PFSK-1 (cell line): ENCODE measurements around the gene FAR2.

Source experiments
- FOXP2 ChIP-seq: optimal IDR thresholded peaks from 2 replicates; pipeline ENCODE3; 2011; ENCODE audit warnings: borderline replicate concordance, control low read depth, inconsistent platforms; ENCODE audit not compliant: insufficient read depth; ENCODE audit errors: extremely low read length, extremely low read depth
- POLR2AphosphoS5 ChIP-seq: IDR thresholded peaks from 2 replicates; pipeline ENCODE4 v1.6.1; 2012; ENCODE audit warnings: low read depth, mild to moderate bottlenecking, control low read depth, low read length, moderate library complexity
- REST ChIP-seq, 2 experiments: IDR thresholded peaks; 2 replicates each; pipeline versions ENCODE4 v1.6.1 to v1.8.0; 2011 to 2012; ENCODE audit warnings: low read depth in 2 of 2, low read length in 2 of 2, control low read depth in 1 of 2, inconsistent platforms in 1 of 2, mild to moderate bottlenecking in 1 of 2, moderate library complexity in 1 of 2; ENCODE audit not compliant: insufficient read depth in 1 of 2
- SIN3A ChIP-seq: IDR thresholded peaks from 2 replicates; pipeline ENCODE4 v1.6.1; 2012; ENCODE audit warnings: mild to moderate bottlenecking, low read length, moderate library complexity, borderline replicate concordance; ENCODE audit not compliant: insufficient read depth
- TAF1 ChIP-seq: IDR thresholded peaks from 2 replicates; pipeline ENCODE4 v1.6.1; 2012; ENCODE audit warnings: low read length, control low read depth, borderline replicate concordance; ENCODE audit not compliant: insufficient read depth

FAR2 gene

GRCh38 chr12:29304388-29304787 is 155.3 kb downstream of the FAR2 start:
- TF ChIP-seq POLR2AphosphoS5 (no peak), FOXP2 (no peak), TAF1 (no peak), REST (IDR thresholded peaks at IDR 0.05; ENCODE audit: insufficient read depth in 1 of 2, low read depth in 2 of 2, low read length in 2 of 2) (no peak), SIN3A (no peak)

- TF ChIP-seq TAF1 = no peak
- no peak for TF ChIP-seq FOXP2
- TF ChIP-seq SIN3A = no peak
These were observed 157.2 kb downstream of the FAR2 start for GRCh38 chr12:29306266-29306665.

- no peak for TF ChIP-seq FOXP2
- TF ChIP-seq SIN3A = no peak
- TF ChIP-seq REST (IDR thresholded peaks at IDR 0.05; ENCODE audit: insufficient read depth in 1 of 2, low read depth in 2 of 2, low read length in 2 of 2) = no peak
- no peak for TF ChIP-seq POLR2AphosphoS5
- TF ChIP-seq TAF1 = no peak
These were observed 157.6 kb downstream of the FAR2 start for GRCh38 chr12:29306682-29307081.

GRCh38 chr12:29309320-29309902 is 160.3 kb downstream of the FAR2 start:
- TF ChIP-seq REST (IDR thresholded peaks at IDR 0.05; ENCODE audit: insufficient read depth in 1 of 2, low read depth in 2 of 2, low read length in 2 of 2) (no peak), TAF1 (no peak), FOXP2 (no peak), POLR2AphosphoS5 (no peak), SIN3A (no peak)

GRCh38 chr12:29310899-29311298 is 161.8 kb downstream of the FAR2 start:
- TF ChIP-seq REST (IDR thresholded peaks at IDR 0.05; ENCODE audit: insufficient read depth in 1 of 2, low read depth in 2 of 2, low read length in 2 of 2) = no peak
- no peak for TF ChIP-seq FOXP2
- TF ChIP-seq TAF1 = no peak
- TF ChIP-seq SIN3A = no peak
- no peak for TF ChIP-seq POLR2AphosphoS5
